Transverse colon (tissue), 4 donors: ENCODE results near the gene ACAN. TPM values are rescaled to one million over a fixed set of nuclear protein-coding genes. Genes with fewer than 3 reads are reported as not detected.
"Not testable (repeated sequence)": the region's sequence is repeated elsewhere in the genome, so short reads cannot be mapped to it uniquely, and the experiment has no call there.

Source experiments
- DNase-seq: peaks from one replicate; pipeline ENCODE4 v3.0.0-alpha.2; 2019
- H3K27ac ChIP-seq, 4 donors: fragments of 200-600 bp; sonication (generic); 2 replicates each; pipeline ENCODE4 v1.5.1; 2016 to 2018; ENCODE audit warnings: inconsistent platforms in 4 of 4
- H3K27me3 ChIP-seq: fragments of 200-600 bp; sonication (generic); 2 replicates; pipeline ENCODE4 v1.5.1; 2017; ENCODE audit warnings: inconsistent platforms
- H3K36me3 ChIP-seq, 4 donors: fragments of 200-600 bp; sonication (generic); 2 replicates each; pipeline ENCODE4 v1.5.1; 2017 to 2019; ENCODE audit warnings: inconsistent platforms in 4 of 4
- H3K4me1 ChIP-seq, 4 donors: fragments of 200-600 bp; sonication (generic); 2 replicates each; pipeline ENCODE4 v1.5.1; 2017 to 2020; ENCODE audit warnings: inconsistent platforms in 4 of 4
- H3K4me3 ChIP-seq, 4 donors: fragments of 200-600 bp; sonication (generic); 1 replicate in 1 of 4; 2 replicates in 3 of 4; pipeline versions ENCODE4 v1.5.1 to v1.6.1; 2017 to 2019; ENCODE audit warnings: inconsistent platforms in 4 of 4
- H3K9me3 ChIP-seq, 2 donors: fragments of 200-600 bp; sonication (generic); 2 replicates each; pipeline ENCODE4 v1.5.1; 2017 to 2019; ENCODE audit warnings: inconsistent platforms in 2 of 2
- CTCF ChIP-seq, 5 experiments: fragments of 200-600 bp in 3 of 5; fragments of 450-650 bp in 2 of 5; sonication (generic) in 3 of 5; IDR thresholded peaks; 1 replicate in 2 of 5; 2 replicates in 3 of 5; pipeline ENCODE4 v1.5.1; 2016 to 2017; ENCODE audit warnings: antibody characterized with exemption in 5 of 5, inconsistent platforms in 3 of 5, mild to moderate bottlenecking in 2 of 5, moderate library complexity in 1 of 5
- EP300 ChIP-seq: sonication (generic); formaldehyde crosslinking; IDR thresholded peaks from one replicate; pipeline ENCODE4 v1.6.1; 2017; ENCODE audit warnings: antibody characterized with exemption, low read depth
- POLR2A ChIP-seq: fragments of 450-650 bp; IDR thresholded peaks from one replicate; pipeline ENCODE4 v1.6.1; 2016; ENCODE audit warnings: antibody characterized with exemption, mild to moderate bottlenecking, moderate library complexity
- POLR2AphosphoS5 ChIP-seq, 3 donors: sonication (generic); formaldehyde crosslinking; IDR thresholded peaks; one replicate each; pipeline ENCODE4 v1.6.1; 2016; ENCODE audit warnings: antibody characterized with exemption in 3 of 3
- WGBS, 2 donors: methylation state at CpG; one replicate each; pipeline ENCODE4 v1.1.5; 2018; ENCODE audit warnings: low coverage in 1 of 2; 5-methylcytosine and 5-hydroxymethylcytosine counted together
- in situ Hi-C, 4 donors: fragments of 200-750 bp; cut with MboI; loops; one replicate each; pipeline versions ENCODE4 v1.15.0 to v1.15.1; 2017; ENCODE audit warnings: low sequenced_read_pairs in 3 of 4, low pct_ligation_motif_present in 1 of 4, low pct_unique_long_range_greater_than_20kb in 1 of 4
- intact Hi-C: fragments of 100-400 bp; cut with DNase I; formaldehyde crosslinking; loops from one replicate; pipeline ENCODE4 v1.15.1; 2023; ENCODE audit warnings: low total_unique reads
- total RNA-seq, 4 donors: library from RNA; depleted of rRNA; stranded (reverse); fragments of >200 nt; gene quantifications; one replicate each; pipeline ENCODE4 v1.1.0, GENCODE V29; 2016

ACAN gene
- total RNA-seq, 4 donors from 2014 or later: 0.14 TPM; not detected in 3

GRCh38 chr15:88918738-88919137, 115.5 kb downstream of the ACAN start:
- Histone ChIP-seq H3K4me3 (no peak overlapping the region), H3K27ac (no peak overlapping the region), H3K27me3 (no peaks in the 10 kb centered on the region), H3K9me3 (no peaks in the 10 kb centered on the region), H3K36me3 (no peaks in the 10 kb centered on the region), H3K4me1 (peaks cover 0 to 3% (median 0%) of the 10 kb centered on the region in 4 donors)
- DNase-seq: peak; percentile 45
- TF ChIP-seq POLR2AphosphoS5 (IDR thresholded peaks at IDR 0.05) (peak in 2 of 3 donors; percentile 21 to 51), EP300 (no peak), CTCF (IDR thresholded peaks at IDR 0.05) (no peak), POLR2A (no peak)
- in situ Hi-C loops (loop anchor here in 2 of 4 donors (25.0 kb wide), 2 partner anchors 244 to 269 kb away; no protein-coding TSS in a partner anchor), intact Hi-C loops (no loop called here)
- WGBS, 2 donors: 29% methylated on average over 4 of the region's 4 CpGs; no CpG with 5 or more reads in 1 of the 2 donors

DNA sequence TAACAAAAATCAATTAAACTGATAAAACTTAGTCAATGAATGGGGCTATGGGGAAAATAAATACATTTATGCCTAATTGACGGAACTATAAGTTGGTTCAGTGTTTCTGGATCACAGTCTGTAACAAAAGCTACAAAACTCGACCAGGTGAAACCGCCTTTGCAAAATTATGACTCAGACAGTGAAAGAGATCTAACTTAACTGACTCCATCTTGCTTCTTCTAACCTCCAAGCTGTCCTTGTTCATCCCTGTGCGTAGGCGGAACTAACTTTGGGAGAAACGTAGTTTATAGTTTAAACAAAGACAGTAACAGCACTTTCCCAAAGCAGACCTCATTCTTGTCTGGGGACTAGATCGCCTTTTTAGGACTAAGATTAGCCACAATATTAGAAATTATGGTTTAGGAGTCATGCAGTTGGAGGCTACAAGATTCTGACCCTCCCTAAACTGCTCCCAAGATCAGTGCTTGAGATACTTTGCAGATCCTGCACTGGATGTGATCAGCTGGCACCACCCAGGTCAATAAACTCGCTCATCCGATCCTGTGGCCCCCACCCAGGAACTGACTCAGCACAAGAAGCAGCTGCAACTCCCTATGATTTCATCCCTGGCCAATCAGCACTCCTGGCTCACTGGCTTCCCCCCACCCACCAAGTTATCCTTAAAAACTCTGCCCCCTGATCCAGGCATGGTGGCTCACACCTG, 117.1 kb downstream of the ACAN start:
- no peak for DNase-seq
- no peaks in the 10 kb centered on the region for H3K27me3 ChIP-seq
- no peaks in the 10 kb centered on the region for H3K9me3 ChIP-seq
- H3K4me1 ChIP-seq: peaks cover 0 to 3% (median 0%) of the 10 kb centered on the region in 4 donors
- H3K27ac ChIP-seq: no peak overlapping the region
- H3K4me3 ChIP-seq: no peak overlapping the region
- in situ Hi-C loops: loop anchor here in 2 of 4 donors (25.0 kb wide), 2 partner anchors 242 to 267 kb away; no protein-coding TSS in a partner anchor
- no peaks in the 10 kb centered on the region for H3K36me3 ChIP-seq
- 56 to 69% methylated on average over 7 to 9 of the region's 9 CpGs for whole genome bisulfite sequencing, 2 donors
- TF ChIP-seq CTCF (IDR thresholded peaks at IDR 0.05) (no peak), EP300 (no peak), POLR2AphosphoS5 (IDR thresholded peaks at IDR 0.05) (no peak), POLR2A (no peak)
- intact Hi-C loops: no loop called here

GRCh38 chr15:88920892-88921435, 117.7 kb downstream of the ACAN start:
- 77 to 81% methylated on average over 3 to 12 of the region's 12 CpGs for WGBS, 2 donors
- in situ Hi-C loops: loop anchor here in 2 of 4 donors (25.0 kb wide), 2 partner anchors 241 to 266 kb away; no protein-coding TSS in a partner anchor
- H3K27me3 ChIP-seq, H3K9me3 ChIP-seq, H3K27ac ChIP-seq, H3K36me3 ChIP-seq, intact Hi-C loops, H3K4me3 ChIP-seq, H3K4me1 ChIP-seq, DNase-seq: not testable (repeated sequence)

Other genes with a start within 250 kb of the ACAN start
- gene AEN, start 182.1 kb upstream of the ACAN start, total RNA-seq: 10 to 100 TPM in 1 of 4 donors, 1 to 10 TPM in 3; 1.5 to 22.7 (median 8.7) TPM
- gene ISG20, start 164.4 kb upstream of the ACAN start, total RNA-seq: 10 to 100 TPM; 18.7 to 51.9 (median 38.6) TPM
- gene HAPLN3, start 92.1 kb downstream of the ACAN start, total RNA-seq: 1 to 10 TPM in 3 of 4 donors, under 1 TPM in 1; 0.37 to 3.8 (median 2.7) TPM
- 100 to 1,000 TPM in 1 of 4 donors, 10 to 100 TPM in 3; 56.9 to 228 (median 74.1) TPM for gene MFGE8, start 109.9 kb downstream of the ACAN start, total RNA-seq